GM12865 (cell line): Measurements from ENCODE around the gene ANO4.

Experiments
- DNase-seq: peaks from one replicate; pipeline ENCODE4 v3.0.0; 2010; ENCODE audit warnings: low read depth
- H3K4me3 ChIP-seq: 2 replicates; pipeline ENCODE4 v1.5.1; 2011; ENCODE audit warnings: mild to moderate bottlenecking, low read depth, low read length, control low read depth
- TF ChIP-seq, protein P1 (sequence below): IDR thresholded peaks from 2 replicates; pipeline ENCODE4 v1.5.1; 2011; ENCODE audit warnings: low read length, control low read depth, low read depth, inconsistent platforms; ENCODE audit not compliant: insufficient read depth; ENCODE audit errors: missing control alignments

ANO4 gene

DNA sequence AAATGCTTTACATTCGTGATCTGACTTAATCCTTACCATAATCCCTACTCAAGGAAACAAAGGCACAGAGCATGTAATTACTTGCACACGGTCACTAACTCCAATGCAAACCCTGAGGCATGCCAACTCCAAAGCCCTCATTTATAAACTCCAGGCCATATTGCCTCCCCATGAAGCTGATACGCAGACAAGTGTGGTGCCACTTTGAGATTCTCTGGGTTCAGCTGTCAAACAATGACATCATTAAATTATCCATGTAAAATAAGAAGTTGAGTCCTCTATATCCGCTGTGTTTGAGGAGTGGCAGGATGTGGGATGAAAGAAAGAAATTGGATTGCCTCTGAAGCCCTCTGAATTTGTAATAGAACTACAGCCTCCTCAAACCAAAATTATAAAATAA is 62.8 kb downstream of the ANO4 start:
- TF ChIP-seq, protein P1, sequence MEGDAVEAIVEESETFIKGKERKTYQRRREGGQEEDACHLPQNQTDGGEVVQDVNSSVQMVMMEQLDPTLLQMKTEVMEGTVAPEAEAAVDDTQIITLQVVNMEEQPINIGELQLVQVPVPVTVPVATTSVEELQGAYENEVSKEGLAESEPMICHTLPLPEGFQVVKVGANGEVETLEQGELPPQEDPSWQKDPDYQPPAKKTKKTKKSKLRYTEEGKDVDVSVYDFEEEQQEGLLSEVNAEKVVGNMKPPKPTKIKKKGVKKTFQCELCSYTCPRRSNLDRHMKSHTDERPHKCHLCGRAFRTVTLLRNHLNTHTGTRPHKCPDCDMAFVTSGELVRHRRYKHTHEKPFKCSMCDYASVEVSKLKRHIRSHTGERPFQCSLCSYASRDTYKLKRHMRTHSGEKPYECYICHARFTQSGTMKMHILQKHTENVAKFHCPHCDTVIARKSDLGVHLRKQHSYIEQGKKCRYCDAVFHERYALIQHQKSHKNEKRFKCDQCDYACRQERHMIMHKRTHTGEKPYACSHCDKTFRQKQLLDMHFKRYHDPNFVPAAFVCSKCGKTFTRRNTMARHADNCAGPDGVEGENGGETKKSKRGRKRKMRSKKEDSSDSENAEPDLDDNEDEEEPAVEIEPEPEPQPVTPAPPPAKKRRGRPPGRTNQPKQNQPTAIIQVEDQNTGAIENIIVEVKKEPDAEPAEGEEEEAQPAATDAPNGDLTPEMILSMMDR = no peak
- no peak overlapping the region for H3K4me3 ChIP-seq
- no peak for DNase-seq

GRCh38 chr12:100857971-100858370 is 63.4 kb downstream of the ANO4 start:
- TF ChIP-seq, protein P1 = no peak
- no peak for DNase-seq
- no peak overlapping the region for H3K4me3 ChIP-seq

DNA sequence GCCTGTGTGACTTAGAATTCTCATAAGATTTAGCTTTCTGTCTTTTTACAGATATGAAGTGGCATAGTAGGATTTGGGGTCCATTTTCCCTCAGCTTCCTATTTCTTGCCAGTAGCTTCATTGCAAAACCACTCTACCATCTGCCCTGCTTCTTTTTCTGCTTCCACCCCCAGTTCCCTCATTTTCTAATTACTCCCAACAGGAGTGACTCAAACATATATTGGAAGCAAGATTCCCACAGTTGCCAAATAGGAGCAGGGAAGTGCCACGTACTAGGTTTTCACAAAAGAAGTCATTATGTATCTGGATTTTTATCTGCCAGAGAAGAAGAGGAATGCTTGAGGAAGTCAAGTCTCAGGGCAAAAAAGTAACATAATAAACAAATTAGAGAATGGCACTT is 64.1 kb downstream of the ANO4 start:
- TF ChIP-seq, protein P1 = no peak
- no peak for DNase-seq
- no peak overlapping the region for H3K4me3 ChIP-seq

GRCh38 chr12:100859063-100859627 is 64.6 kb downstream of the ANO4 start:
- no peak overlapping the region for H3K4me3 ChIP-seq
- no peak for DNase-seq
- TF ChIP-seq, protein P1 = no peak

GRCh38 chr12:100860611-100861010 is 66.0 kb downstream of the ANO4 start:
- no peak overlapping the region for H3K4me3 ChIP-seq
- no peak for DNase-seq
- TF ChIP-seq, protein P1 = no peak

GRCh38 chr12:100862676-100863075 is 68.1 kb downstream of the ANO4 start:
- TF ChIP-seq, protein P1 = no peak
- no peak for DNase-seq
- no peak overlapping the region for H3K4me3 ChIP-seq

DNA sequence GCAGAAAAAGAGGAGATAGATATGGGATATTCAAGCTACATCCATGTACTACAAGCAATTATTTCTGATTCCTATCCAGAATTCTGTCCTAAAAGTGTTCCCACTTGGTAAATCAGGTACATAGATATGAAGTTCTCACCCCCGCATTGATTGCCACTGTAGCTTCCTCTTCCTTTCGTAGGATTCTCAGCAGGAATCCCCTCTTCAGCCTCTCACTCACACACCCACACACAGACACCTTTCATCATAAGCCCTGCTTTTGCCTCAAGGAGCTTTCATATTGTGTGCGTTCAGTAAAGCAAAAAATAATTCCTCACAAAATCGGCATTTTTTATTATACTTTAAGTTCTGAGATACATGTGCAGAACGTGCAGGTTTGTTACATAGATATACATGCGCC is 69.8 kb downstream of the ANO4 start:
- TF ChIP-seq, protein P1 = no peak
- DNase-seq = no peak

More for the DNA sequence above, 69.8 kb downstream of the ANO4 start:
- H3K4me3 ChIP-seq = no peak overlapping the region
